Mesenchymal stem cell (in vitro differentiated cells and primary cell): Measurements from ENCODE around the gene ZNF92.
"Not testable (repeated sequence)": the region's sequence is repeated elsewhere in the genome, so short reads cannot be mapped to it uniquely, and the experiment has no call there.

Source experiments
- DNase-seq: peaks from one replicate; pipeline ENCODE4 v3.0.0-alpha.2; 2013
- H2AFZ ChIP-seq: one replicate; pipeline ENCODE4 v1.6.1; 2013; ENCODE audit warnings: low read depth, mild to moderate bottlenecking, control low read depth, inconsistent platforms, low read length, moderate library complexity
- H2AK5ac ChIP-seq: 2 replicates; pipeline ENCODE4 v1.6.1; 2013; ENCODE audit warnings: low read length, moderate library complexity, mild to moderate bottlenecking, inconsistent platforms; ENCODE audit not compliant: severe bottlenecking
- H2BK120ac ChIP-seq: one replicate; pipeline ENCODE4 v1.6.1; 2013; ENCODE audit warnings: low read depth, mild to moderate bottlenecking, inconsistent platforms, low read length, moderate library complexity
- H2BK12ac ChIP-seq, 2 experiments: one replicate each; pipeline ENCODE4 v1.6.1; 2013; ENCODE audit warnings: inconsistent platforms in 2 of 2, low read length in 2 of 2, mild to moderate bottlenecking in 2 of 2, moderate library complexity in 2 of 2, control low read depth in 1 of 2
- H2BK15ac ChIP-seq: one replicate; pipeline ENCODE4 v1.6.1; 2013; ENCODE audit warnings: mild to moderate bottlenecking, low read depth, inconsistent platforms; ENCODE audit not compliant: poor library complexity, severe bottlenecking
- H2BK5ac ChIP-seq: 2 replicates; pipeline ENCODE4 v1.6.1; 2013; ENCODE audit warnings: low read depth, mild to moderate bottlenecking, low read length, control low read depth, inconsistent platforms; ENCODE audit not compliant: poor library complexity, severe bottlenecking
- H3K14ac ChIP-seq, 2 experiments: one replicate each; pipeline ENCODE4 v1.6.1; 2013; ENCODE audit warnings: inconsistent platforms in 2 of 2, low read length in 2 of 2, control low read depth in 1 of 2, mild to moderate bottlenecking in 1 of 2, moderate library complexity in 1 of 2
- H3K18ac ChIP-seq, 2 experiments: one replicate each; pipeline ENCODE4 v1.6.1; 2013; ENCODE audit warnings: inconsistent platforms in 2 of 2, low read length in 2 of 2, control low read depth in 1 of 2, low read depth in 1 of 2, mild to moderate bottlenecking in 1 of 2
- H3K23ac ChIP-seq, 2 experiments: one replicate each; pipeline ENCODE4 v1.6.1; 2013; ENCODE audit warnings: inconsistent platforms in 2 of 2, low read length in 2 of 2, mild to moderate bottlenecking in 2 of 2, moderate library complexity in 2 of 2, control low read depth in 1 of 2
- H3K27ac ChIP-seq: 2 replicates; pipeline ENCODE4 v1.5.1; 2013; ENCODE audit warnings: mild to moderate bottlenecking, moderate library complexity, low read length, control low read depth, inconsistent platforms; ENCODE audit not compliant: poor library complexity, severe bottlenecking
- H3K27me3 ChIP-seq, 2 experiments: 2 replicates each; pipeline versions ENCODE4 v1.6.1 to v1.7.0; 2013; ENCODE audit warnings: low read length in 2 of 2, mild to moderate bottlenecking in 2 of 2, moderate library complexity in 2 of 2, control low read depth in 1 of 2, inconsistent platforms in 1 of 2; ENCODE audit not compliant: control insufficient read depth in 1 of 2, insufficient read depth in 1 of 2
- H3K36me3 ChIP-seq, 2 experiments: 2 replicates each; pipeline versions ENCODE4 v1.6.1 to v1.7.0; 2013; ENCODE audit warnings: low read length in 2 of 2, control low read depth in 1 of 2, inconsistent platforms in 1 of 2, low read depth in 1 of 2, mild to moderate bottlenecking in 1 of 2; ENCODE audit not compliant: insufficient read depth in 2 of 2, control insufficient read depth in 1 of 2
- H3K4ac ChIP-seq, 2 experiments: one replicate each; pipeline ENCODE4 v1.6.1; 2013; ENCODE audit warnings: inconsistent platforms in 2 of 2, low read length in 2 of 2, mild to moderate bottlenecking in 2 of 2, moderate library complexity in 2 of 2, control low read depth in 1 of 2, low read depth in 1 of 2
- H3K4me1 ChIP-seq: 2 replicates; pipeline ENCODE4 v1.6.1; 2013; ENCODE audit warnings: low read depth, low read length, control low read depth; ENCODE audit not compliant: control insufficient read depth, insufficient read depth
- H3K4me2 ChIP-seq: 2 replicates; pipeline ENCODE4 v1.6.1; 2013; ENCODE audit warnings: low read length, mild to moderate bottlenecking, inconsistent platforms; ENCODE audit not compliant: poor library complexity, severe bottlenecking
- H3K4me3 ChIP-seq, 2 experiments: 2 replicates each; pipeline versions ENCODE4 v1.5.1 to v1.7.0; 2013; ENCODE audit warnings: low read length in 2 of 2, mild to moderate bottlenecking in 2 of 2, control low read depth in 1 of 2, low read depth in 1 of 2; ENCODE audit not compliant: insufficient read depth in 1 of 2
- H3K79me1 ChIP-seq: replicated peaks from 2 replicates; pipeline ENCODE4 v1.6.1; 2013; ENCODE audit warnings: mild to moderate bottlenecking, control low read depth, low read length, inconsistent platforms; ENCODE audit not compliant: poor library complexity, severe bottlenecking
- H3K9ac ChIP-seq: 2 replicates; pipeline ENCODE4 v1.7.0; 2013; ENCODE audit warnings: mild to moderate bottlenecking, low read length, moderate library complexity
- H3K9me3 ChIP-seq: 2 replicates; pipeline ENCODE4 v1.7.0; 2013; ENCODE audit warnings: mild to moderate bottlenecking, low read length; ENCODE audit not compliant: control insufficient read depth
- H4K8ac ChIP-seq: one replicate; pipeline ENCODE4 v1.6.1; 2013; ENCODE audit warnings: inconsistent platforms, mild to moderate bottlenecking, low read length, moderate library complexity
- H4K91ac ChIP-seq: one replicate; pipeline ENCODE4 v1.6.1; 2013; ENCODE audit warnings: mild to moderate bottlenecking, low read length, inconsistent platforms
- WGBS: methylation state at CpG from one replicate; pipeline ENCODE4 v1.1.7; 2013; ENCODE audit warnings: mixed read lengths; 5-methylcytosine and 5-hydroxymethylcytosine counted together

Gene ZNF92

DNA sequence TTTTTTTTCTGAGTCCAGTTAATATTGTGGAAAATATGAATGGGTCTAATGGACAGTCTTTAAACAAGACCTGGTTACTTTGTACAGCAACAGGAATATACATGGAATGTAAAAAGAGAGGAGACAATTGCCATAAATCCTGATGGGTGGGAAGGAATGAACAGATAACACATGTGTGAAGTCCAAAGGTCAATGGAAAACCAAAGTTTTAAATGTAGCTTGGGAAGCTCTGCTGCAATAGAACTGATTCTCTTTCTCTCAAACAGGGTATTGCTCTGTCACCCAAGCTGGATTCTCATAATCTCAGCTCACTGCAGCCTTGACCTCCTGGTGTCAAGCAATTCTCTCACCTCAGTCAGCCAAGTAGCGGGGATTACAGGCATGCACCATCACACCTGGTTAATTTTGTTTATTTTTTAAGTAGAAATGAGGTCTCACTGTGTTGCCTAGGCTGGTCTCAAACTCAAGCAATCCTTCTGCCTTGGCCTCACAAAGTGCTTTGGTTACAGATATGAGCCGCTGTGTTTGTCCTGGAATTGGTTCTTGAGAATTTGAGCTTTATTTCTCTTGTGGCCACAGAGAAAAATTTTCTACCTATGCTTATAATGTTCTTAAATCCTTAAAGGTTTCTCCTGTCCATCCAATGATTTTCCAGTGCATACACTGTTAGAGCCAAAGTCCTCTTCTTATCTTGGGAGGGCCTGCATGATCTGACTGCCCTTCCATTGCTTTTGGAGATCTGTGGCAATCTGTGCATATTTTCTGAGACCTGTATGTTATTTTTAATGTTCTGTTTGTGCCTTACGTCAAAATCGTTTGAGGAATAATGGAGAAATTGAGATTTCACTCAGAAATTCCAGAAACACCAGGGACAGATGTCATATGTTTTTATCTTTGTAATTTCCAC lies 30.7 kb upstream of the ZNF92 start:
- no peak overlapping the region for H2AFZ ChIP-seq
- H4K91ac ChIP-seq = no peak overlapping the region
- no peak overlapping the region for H3K4me2 ChIP-seq
- H3K4me1 ChIP-seq = no peaks in the 10 kb centered on the region
- no peak overlapping the region for H3K23ac ChIP-seq
- no peak for DNase-seq
- no peak overlapping the region for H2BK120ac ChIP-seq
- no peak overlapping the region for H2BK5ac ChIP-seq
- H3K79me1 ChIP-seq = no peaks in the 10 kb centered on the region
- no peaks in the 10 kb centered on the region for H3K27me3 ChIP-seq
- no peak overlapping the region for H3K9ac ChIP-seq
- peaks cover 3% of the 10 kb centered on the region for H3K9me3 ChIP-seq
- no peak overlapping the region for H2BK15ac ChIP-seq
- no peaks in the 10 kb centered on the region for H3K36me3 ChIP-seq
- H3K27ac ChIP-seq = no peak overlapping the region
- no peak overlapping the region for H3K4ac ChIP-seq
- whole genome bisulfite sequencing = 90% methylated on average over 3 of the region's 4 CpGs
- no peak overlapping the region for H2BK12ac ChIP-seq
- no peak overlapping the region for H2AK5ac ChIP-seq
- H3K14ac ChIP-seq = no peak overlapping the region
- H3K18ac ChIP-seq = no peak overlapping the region
- H4K8ac ChIP-seq = no peak overlapping the region
- H3K4me3 ChIP-seq = no peak overlapping the region

DNA sequence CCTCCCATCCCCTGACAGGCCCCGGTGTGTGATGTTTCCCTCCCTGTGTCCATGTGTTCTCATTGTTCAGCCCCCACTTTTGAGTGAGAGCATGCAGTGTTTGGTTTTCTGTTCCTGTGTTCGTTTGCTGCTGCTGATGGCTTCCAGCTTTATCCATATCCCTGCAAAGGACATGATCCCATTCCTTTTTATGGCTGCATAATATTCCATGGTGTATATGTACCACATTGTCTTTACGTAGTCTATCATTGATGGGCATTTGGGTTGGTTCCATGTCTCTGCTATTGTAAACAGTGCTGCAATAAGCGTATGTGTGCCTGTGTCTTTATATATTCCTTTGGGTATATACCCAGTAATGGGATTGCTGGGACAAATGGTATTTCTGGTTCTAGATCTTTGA lies 29.1 kb upstream of the ZNF92 start:
- H3K79me1 ChIP-seq, H3K4me3 ChIP-seq, H2BK15ac ChIP-seq, H2AK5ac ChIP-seq, H3K23ac ChIP-seq, H3K4ac ChIP-seq, H3K27me3 ChIP-seq, H2AFZ ChIP-seq, H2BK12ac ChIP-seq, H4K8ac ChIP-seq, H2BK5ac ChIP-seq, H2BK120ac ChIP-seq, H4K91ac ChIP-seq, H3K14ac ChIP-seq, H3K18ac ChIP-seq, H3K9me3 ChIP-seq, H3K4me1 ChIP-seq, H3K36me3 ChIP-seq, H3K27ac ChIP-seq, H3K9ac ChIP-seq, DNase-seq, H3K4me2 ChIP-seq: not testable (repeated sequence)
- WGBS = 91% methylated on average over 4 of the region's 4 CpGs

DNA sequence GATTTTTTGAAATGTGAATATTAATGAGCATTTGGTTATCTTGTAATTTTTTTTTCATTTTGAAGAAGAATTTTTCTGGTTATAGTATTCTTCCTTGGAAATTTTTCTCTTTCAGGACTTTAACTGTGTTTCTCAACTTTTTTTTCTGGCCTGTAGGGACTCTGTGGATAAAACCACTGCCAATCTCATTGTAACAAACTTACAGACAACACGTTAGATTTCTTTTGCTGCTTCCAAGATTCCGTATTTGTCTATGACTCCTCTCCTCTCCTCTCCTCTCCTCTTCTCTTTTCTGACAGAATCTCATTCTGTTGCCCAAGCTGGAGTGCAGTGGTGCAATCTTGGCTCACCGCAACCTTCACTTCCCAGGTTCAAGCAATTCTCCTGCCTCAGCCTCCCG lies 19.4 kb upstream of the ZNF92 start:
- no peak overlapping the region for H3K4ac ChIP-seq
- WGBS = 83% methylated on average over 4 of the region's 4 CpGs

DNA sequence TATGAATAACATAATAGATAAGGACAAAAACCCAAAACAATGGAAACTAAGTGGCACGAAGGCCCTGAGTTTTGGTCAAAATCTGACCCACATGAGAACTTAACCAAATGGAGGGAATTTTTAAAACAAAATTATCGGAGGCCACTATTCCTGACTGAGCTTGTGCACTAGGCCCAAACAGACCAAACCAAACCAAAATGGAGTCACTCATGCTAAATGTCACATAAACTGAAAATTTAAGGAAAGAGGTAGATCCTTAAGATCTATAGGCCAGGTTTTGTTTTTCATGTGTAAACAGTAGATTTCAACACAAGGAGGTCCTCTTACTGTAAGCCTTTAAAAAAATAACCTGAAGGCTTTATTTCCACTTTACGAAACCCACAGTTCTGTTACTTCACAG lies 3.8 kb upstream of the ZNF92 start:
- no peak overlapping the region for H2BK5ac ChIP-seq
- H2BK12ac ChIP-seq = no peak overlapping the region
- no peak for DNase-seq
- H4K91ac ChIP-seq = no peak overlapping the region
- H3K36me3 ChIP-seq = no peaks in the 10 kb centered on the region
- no peak overlapping the region for H3K23ac ChIP-seq
- H3K4me3 ChIP-seq = no peak overlapping the region
- no peak overlapping the region for H3K4ac ChIP-seq
- H3K27ac ChIP-seq = no peak overlapping the region
- H3K27me3 ChIP-seq = no peaks in the 10 kb centered on the region
- H3K9ac ChIP-seq = no peak overlapping the region
- no peak overlapping the region for H3K14ac ChIP-seq
- no peak overlapping the region for H3K18ac ChIP-seq
- no peaks in the 10 kb centered on the region for H3K4me1 ChIP-seq
- no peak overlapping the region for H4K8ac ChIP-seq
- no peak overlapping the region for H2AFZ ChIP-seq
- H2BK15ac ChIP-seq = no peak overlapping the region
- H3K9me3 ChIP-seq = no peaks in the 10 kb centered on the region
- H3K4me2 ChIP-seq = no peak overlapping the region
- WGBS = 97% methylated on average over 2 of the region's 3 CpGs
- H2AK5ac ChIP-seq = no peak overlapping the region
- no peak overlapping the region for H2BK120ac ChIP-seq
- H3K79me1 ChIP-seq = no peaks in the 10 kb centered on the region

More for the DNA sequence above, 19.4 kb upstream of the ZNF92 start:
- no peak for DNase-seq
- no peak overlapping the region for H3K23ac ChIP-seq
- H3K36me3 ChIP-seq = no peaks in the 10 kb centered on the region
- no peak overlapping the region for H2BK5ac ChIP-seq
- no peaks in the 10 kb centered on the region for H3K4me1 ChIP-seq
- no peaks in the 10 kb centered on the region for H3K9me3 ChIP-seq
- H3K9ac ChIP-seq = no peak overlapping the region
- no peak overlapping the region for H4K91ac ChIP-seq
- no peak overlapping the region for H3K4me2 ChIP-seq
- H3K27ac ChIP-seq = no peak overlapping the region
- no peak overlapping the region for H2AK5ac ChIP-seq
- peaks cover 0 to 4% of the 10 kb centered on the region in 2 experiments for H3K27me3 ChIP-seq
- no peaks in the 10 kb centered on the region for H3K79me1 ChIP-seq
- H2AFZ ChIP-seq = no peak overlapping the region
- H2BK12ac ChIP-seq = no peak overlapping the region
- H3K4me3 ChIP-seq = no peak overlapping the region
- H2BK120ac ChIP-seq = no peak overlapping the region
- H3K18ac ChIP-seq = no peak overlapping the region
- H4K8ac ChIP-seq = no peak overlapping the region
- H2BK15ac ChIP-seq = no peak overlapping the region
- H3K14ac ChIP-seq = no peak overlapping the region
